HCT116 (cell line): ENCODE measurements around the gene CBY1. TPM values are rescaled to one million over a fixed set of nuclear protein-coding genes. Genes with fewer than 3 reads are reported as not detected.

Experiments used
- ATAC-seq: fragments of 200-7000 bp; cut with Tn5 transposase; 2 replicates; pipeline ENCODE4 v1.9.1; 2020; ENCODE audit warnings: mild to moderate bottlenecking, moderate library complexity
- BruUV-seq: library from RNA; stranded (reverse); fragments of 400-500 nt; replicated peaks from 2 replicates; lab custom pipeline; 2021; lab: Mats Ljungman, UMichigan
- CTCF ChIA-PET: fragments of 300-600 bp; sonication (Branson Sonifier 250); formaldehyde crosslinking; loops from one replicate; lab custom pipeline; 2021; ENCODE audit warnings: antibody characterized with exemption; lab: Charles Lee
- POLR2A ChIA-PET: fragments of 300-600, 350-600 bp; sonication (Branson Sonifier 250); formaldehyde crosslinking; loops from one replicate; lab custom pipeline; 2021; ENCODE audit warnings: antibody characterized with exemption; lab: Charles Lee
- RAD21 ChIA-PET, 2 experiments: fragments of 300-600 bp; sonication (Branson Sonifier 250); formaldehyde crosslinking; loops; one replicate each; lab custom pipeline; 2023; ENCODE audit warnings: low total read pairs in 2 of 2; ENCODE audit not compliant: uncharacterized antibody in 2 of 2, unreplicated experiment in 2 of 2, low non-redundant PET in 1 of 2; lab: Charles Lee
- DNase-seq: peaks from one replicate; pipeline ENCODE4 v3.0.0-alpha.2; 2010; ENCODE audit warnings: low read depth, low spot score
- H2AFZ ChIP-seq: fragments of 200-600 bp; shearing (Covaris generic), sonication (generic); 2 replicates; pipeline ENCODE4 v1.6.1; 2017; ENCODE audit warnings: low read depth, mixed run types, mixed read lengths, antibody characterized with exemption, low read length; ENCODE audit not compliant: poor library complexity, severe bottlenecking
- H3K27ac ChIP-seq: 2 replicates; pipeline ENCODE4 v1.5.1; 2012; ENCODE audit warnings: low read depth, low read length
- H3K27me3 ChIP-seq: fragments of 200-600 bp; sonication (generic); 2 replicates; pipeline ENCODE4 v1.6.1; 2016; ENCODE audit warnings: mixed run types, low read length, mixed read lengths; ENCODE audit not compliant: insufficient read depth
- H3K36me3 ChIP-seq, 2 experiments: fragments of 200-500 bp in 1 of 2; fragments of 200-600 bp in 1 of 2; sonication (Bioruptor generic) in 1 of 2; sonication (generic) in 1 of 2; 2 replicates each; pipeline versions ENCODE4 v1.5.1 to v1.6.1; 2014 to 2016; ENCODE audit warnings: low read length in 2 of 2, inconsistent platforms in 1 of 2, mixed read lengths in 1 of 2, mixed run types in 1 of 2; ENCODE audit not compliant: insufficient read depth in 2 of 2, control insufficient read depth in 1 of 2
- H3K4me1 ChIP-seq, 2 experiments: fragments of 200-600 bp in 1 of 2; sonication (generic) in 1 of 2; 2 replicates each; pipeline versions ENCODE4 v1.5.1 to v1.6.1; 2012 to 2017; ENCODE audit warnings: low read length in 2 of 2, inconsistent platforms in 1 of 2, mild to moderate bottlenecking in 1 of 2, mixed read lengths in 1 of 2, mixed run types in 1 of 2, moderate library complexity in 1 of 2; ENCODE audit not compliant: insufficient read depth in 2 of 2, control insufficient read depth in 1 of 2
- H3K4me2 ChIP-seq: fragments of 200-600 bp; sonication (generic); 2 replicates; pipeline ENCODE4 v1.6.1; 2017; ENCODE audit warnings: mixed run types, low read length, mixed read lengths
- H3K4me3 ChIP-seq, 2 experiments: fragments of 200-600 bp in 1 of 2; sonication (generic) in 1 of 2; replicated peaks in 1 of 2; 2 replicates each; pipeline ENCODE4 v1.5.1; 2011 to 2016; ENCODE audit warnings: low read length in 2 of 2, control low read depth in 1 of 2, low read depth in 1 of 2, mild to moderate bottlenecking in 1 of 2, mixed read lengths in 1 of 2, mixed run types in 1 of 2
- H3K79me2 ChIP-seq: fragments of 200-600 bp; sonication (generic); 2 replicates; pipeline ENCODE4 v1.6.1; 2017; ENCODE audit warnings: mild to moderate bottlenecking, mixed run types, low read length, moderate library complexity, mixed read lengths; ENCODE audit not compliant: insufficient read depth
- H3K9ac ChIP-seq: fragments of 200-600 bp; sonication (generic); 2 replicates; pipeline ENCODE4 v1.6.1; 2016; ENCODE audit warnings: low read length, mixed read lengths
- H3K9me2 ChIP-seq: fragments of 200-600 bp; sonication (generic), shearing (Covaris generic); 2 replicates; pipeline ENCODE4 v1.6.1; 2017; ENCODE audit warnings: mixed run types, mild to moderate bottlenecking, moderate library complexity; ENCODE audit not compliant: insufficient read depth
- H3K9me3 ChIP-seq, 2 experiments: fragments of 200-500 bp in 1 of 2; fragments of 200-600 bp in 1 of 2; sonication (Bioruptor generic) in 1 of 2; sonication (generic) in 1 of 2; 2 replicates each; pipeline ENCODE4 v1.6.1; 2014 to 2017; ENCODE audit warnings: low read length in 2 of 2, mixed read lengths in 2 of 2, inconsistent platforms in 1 of 2, low read depth in 1 of 2, mild to moderate bottlenecking in 1 of 2, mixed run types in 1 of 2, moderate library complexity in 1 of 2; ENCODE audit not compliant: control insufficient read depth in 1 of 2, insufficient read depth in 1 of 2
- H4K20me1 ChIP-seq: fragments of 200-600 bp; sonication (generic), shearing (Covaris generic); 2 replicates; pipeline ENCODE4 v1.6.1; 2017; ENCODE audit warnings: mixed run types, mild to moderate bottlenecking, moderate library complexity; ENCODE audit not compliant: insufficient read depth
- EGR1 ChIP-seq: IDR thresholded peaks from 2 replicates; pipeline ENCODE4 v1.6.1; 2012; ENCODE audit warnings: low read depth
- EZH2 ChIP-seq: fragments of 200-600 bp; sonication (generic); IDR thresholded peaks from 2 replicates; pipeline ENCODE4 v1.6.1; 2017; ENCODE audit warnings: antibody characterized with exemption, mixed run types
- EZH2phosphoT487 ChIP-seq: fragments of 200-600 bp; IDR thresholded peaks from 2 replicates; pipeline ENCODE4 v1.6.1; 2018; ENCODE audit warnings: antibody characterized with exemption, borderline replicate concordance
- FOSL1 ChIP-seq: IDR thresholded peaks from 2 replicates; pipeline ENCODE4 v1.6.1; 2012; ENCODE audit warnings: low read depth
- JUND ChIP-seq: IDR thresholded peaks from 2 replicates; pipeline ENCODE4 v1.6.1; 2012
- POLR2A ChIP-seq: IDR thresholded peaks from 2 replicates; pipeline ENCODE4 v1.7.0; 2011; ENCODE audit warnings: borderline replicate concordance; ENCODE audit not compliant: insufficient read depth, insufficient read length; ENCODE audit errors: extremely low read depth
- POLR2AphosphoS5 ChIP-seq: IDR thresholded peaks from 2 replicates; pipeline ENCODE4 v1.6.1; 2011; ENCODE audit warnings: mild to moderate bottlenecking, low read depth, low read length, moderate library complexity
- RAD21 ChIP-seq: IDR thresholded peaks from 2 replicates; pipeline ENCODE4 v1.6.1; 2012; ENCODE audit warnings: low read depth, mild to moderate bottlenecking
- SP1 ChIP-seq: IDR thresholded peaks from 2 replicates; pipeline ENCODE4 v1.6.1; 2012; ENCODE audit warnings: low read depth
- SRF ChIP-seq: IDR thresholded peaks from 2 replicates; pipeline ENCODE4 v1.6.1; 2012; ENCODE audit warnings: low read depth
- TCF7L2 ChIP-seq: IDR thresholded peaks from 2 replicates; pipeline ENCODE4 v1.7.0; 2011; ENCODE audit warnings: borderline replicate concordance, inconsistent platforms; ENCODE audit not compliant: insufficient read depth, insufficient read length; ENCODE audit errors: extremely low read depth
- ZNF274 ChIP-seq: fragments of 200-500 bp; sonication (Bioruptor generic); IDR thresholded peaks from 2 replicates; pipeline ENCODE4 v1.6.1; 2014; ENCODE audit warnings: mild to moderate bottlenecking, low read depth, low read length, inconsistent platforms
- intact Hi-C: fragments of 100-400 bp; cut with micrococcal nuclease; formaldehyde crosslinking; loops from 2 replicates; pipeline ENCODE4 v1.10.0; 2022
- total RNA-seq: library from RNA; stranded (reverse); gene quantifications from one replicate; pipeline ENCODE4 v1.2.1, GENCODE V29; 2021; ENCODE audit not compliant: unreplicated experiment
- TF ChIP-seq, protein P1 (sequence below): IDR thresholded peaks from 2 replicates; pipeline ENCODE4 v1.6.1; 2012
- TF ChIP-seq, protein P2 (sequence below): IDR thresholded peaks from 2 replicates; pipeline ENCODE4 v1.6.1; 2012; ENCODE audit warnings: low read depth
- TF ChIP-seq, protein P3 (sequence below), 3 experiments: fragments of 200-600 bp in 1 of 3; sonication (generic) in 1 of 3; IDR thresholded peaks in 2 of 3; conservative IDR thresholded peaks in 1 of 3; 2 replicates each; pipeline ENCODE4 v1.5.1; 2012 to 2017; ENCODE audit warnings: low read depth in 2 of 3, low read length in 2 of 3, antibody characterized with exemption in 1 of 3, borderline replicate concordance in 1 of 3, control low read depth in 1 of 3, mild to moderate bottlenecking in 1 of 3, mixed read lengths in 1 of 3, mixed run types in 1 of 3, moderate library complexity in 1 of 3; ENCODE audit not compliant: insufficient read depth in 1 of 3

The CBY1 gene
- total RNA-seq, 1 experiment from 2014 or later: 27.6 TPM

DNA sequence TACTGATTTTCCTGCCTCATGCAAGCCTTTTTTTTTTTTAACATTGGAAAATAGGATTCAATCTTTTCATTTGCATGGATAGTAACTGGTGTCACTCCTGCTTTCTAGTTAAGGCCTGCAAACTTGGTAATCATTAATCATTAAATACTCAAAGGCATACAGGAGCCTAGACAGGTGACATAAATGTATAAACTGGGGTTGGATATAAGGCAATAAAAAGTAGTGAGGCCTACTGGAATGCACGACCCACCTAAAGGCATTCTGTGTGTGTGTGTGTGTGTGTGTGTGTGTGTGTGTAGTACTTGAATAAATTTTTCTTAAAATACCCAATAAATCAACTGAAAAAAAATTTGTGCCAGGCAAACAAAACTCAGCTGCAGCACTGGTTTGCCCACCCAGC, 33.2 kb downstream of the CBY1 start:
- ChIA-PET POLR2A (no interaction called here), CTCF (interaction anchor here (0.7 to 1.5 kb wide), 2 partner anchors 8 to 57 kb away, joined by 3 read pairs; partner anchors contain the start of gene TOMM22), RAD21 (no interaction called here)
- Histone ChIP-seq H3K9me2 (no peaks in the 10 kb centered on the region), H3K4me1 (peaks cover 0 to under 1% of the 10 kb centered on the region in 2 experiments; a peak in 1 of 4 replicates), H3K9me3 (no peaks in the 10 kb centered on the region), H4K20me1 (0 out of 2 replicates have a peak, but pooled peaks cover 13% of the 10 kb centered on the region), H3K79me2 (peaks cover 71% of the 10 kb centered on the region), H3K36me3 (peaks cover 18 to 62% of the 10 kb centered on the region in 2 experiments), H3K9ac (no peak overlapping the region), H3K27me3 (no peaks in the 10 kb centered on the region), H3K4me3 (no peak overlapping the region), H3K27ac (no peak overlapping the region), H3K4me2 (no peak overlapping the region), H2AFZ (no peak overlapping the region)
- no peak for DNase-seq
- intact Hi-C loops: no loop called here
- no TSS peak for BruUV-seq
- no peak for ATAC-seq
- TF ChIP-seq, protein P1, sequence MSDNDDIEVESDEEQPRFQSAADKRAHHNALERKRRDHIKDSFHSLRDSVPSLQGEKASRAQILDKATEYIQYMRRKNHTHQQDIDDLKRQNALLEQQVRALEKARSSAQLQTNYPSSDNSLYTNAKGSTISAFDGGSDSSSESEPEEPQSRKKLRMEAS: no peak
- no peak for TF ChIP-seq RAD21
- no peak for TF ChIP-seq POLR2A
- no peak for TF ChIP-seq EGR1
- no peak for TF ChIP-seq EZH2phosphoT487
- no peak for TF ChIP-seq EZH2
- no peak for TF ChIP-seq SP1
- TF ChIP-seq, protein P2, sequence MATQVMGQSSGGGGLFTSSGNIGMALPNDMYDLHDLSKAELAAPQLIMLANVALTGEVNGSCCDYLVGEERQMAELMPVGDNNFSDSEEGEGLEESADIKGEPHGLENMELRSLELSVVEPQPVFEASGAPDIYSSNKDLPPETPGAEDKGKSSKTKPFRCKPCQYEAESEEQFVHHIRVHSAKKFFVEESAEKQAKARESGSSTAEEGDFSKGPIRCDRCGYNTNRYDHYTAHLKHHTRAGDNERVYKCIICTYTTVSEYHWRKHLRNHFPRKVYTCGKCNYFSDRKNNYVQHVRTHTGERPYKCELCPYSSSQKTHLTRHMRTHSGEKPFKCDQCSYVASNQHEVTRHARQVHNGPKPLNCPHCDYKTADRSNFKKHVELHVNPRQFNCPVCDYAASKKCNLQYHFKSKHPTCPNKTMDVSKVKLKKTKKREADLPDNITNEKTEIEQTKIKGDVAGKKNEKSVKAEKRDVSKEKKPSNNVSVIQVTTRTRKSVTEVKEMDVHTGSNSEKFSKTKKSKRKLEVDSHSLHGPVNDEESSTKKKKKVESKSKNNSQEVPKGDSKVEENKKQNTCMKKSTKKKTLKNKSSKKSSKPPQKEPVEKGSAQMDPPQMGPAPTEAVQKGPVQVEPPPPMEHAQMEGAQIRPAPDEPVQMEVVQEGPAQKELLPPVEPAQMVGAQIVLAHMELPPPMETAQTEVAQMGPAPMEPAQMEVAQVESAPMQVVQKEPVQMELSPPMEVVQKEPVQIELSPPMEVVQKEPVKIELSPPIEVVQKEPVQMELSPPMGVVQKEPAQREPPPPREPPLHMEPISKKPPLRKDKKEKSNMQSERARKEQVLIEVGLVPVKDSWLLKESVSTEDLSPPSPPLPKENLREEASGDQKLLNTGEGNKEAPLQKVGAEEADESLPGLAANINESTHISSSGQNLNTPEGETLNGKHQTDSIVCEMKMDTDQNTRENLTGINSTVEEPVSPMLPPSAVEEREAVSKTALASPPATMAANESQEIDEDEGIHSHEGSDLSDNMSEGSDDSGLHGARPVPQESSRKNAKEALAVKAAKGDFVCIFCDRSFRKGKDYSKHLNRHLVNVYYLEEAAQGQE: no peak
- no peak for TF ChIP-seq SRF
- TF ChIP-seq FOSL1: no peak
- TF ChIP-seq TCF7L2: no peak
- TF ChIP-seq POLR2AphosphoS5: no peak
- TF ChIP-seq JUND: no peak
- TF ChIP-seq ZNF274: no peak
- TF ChIP-seq, protein P3, sequence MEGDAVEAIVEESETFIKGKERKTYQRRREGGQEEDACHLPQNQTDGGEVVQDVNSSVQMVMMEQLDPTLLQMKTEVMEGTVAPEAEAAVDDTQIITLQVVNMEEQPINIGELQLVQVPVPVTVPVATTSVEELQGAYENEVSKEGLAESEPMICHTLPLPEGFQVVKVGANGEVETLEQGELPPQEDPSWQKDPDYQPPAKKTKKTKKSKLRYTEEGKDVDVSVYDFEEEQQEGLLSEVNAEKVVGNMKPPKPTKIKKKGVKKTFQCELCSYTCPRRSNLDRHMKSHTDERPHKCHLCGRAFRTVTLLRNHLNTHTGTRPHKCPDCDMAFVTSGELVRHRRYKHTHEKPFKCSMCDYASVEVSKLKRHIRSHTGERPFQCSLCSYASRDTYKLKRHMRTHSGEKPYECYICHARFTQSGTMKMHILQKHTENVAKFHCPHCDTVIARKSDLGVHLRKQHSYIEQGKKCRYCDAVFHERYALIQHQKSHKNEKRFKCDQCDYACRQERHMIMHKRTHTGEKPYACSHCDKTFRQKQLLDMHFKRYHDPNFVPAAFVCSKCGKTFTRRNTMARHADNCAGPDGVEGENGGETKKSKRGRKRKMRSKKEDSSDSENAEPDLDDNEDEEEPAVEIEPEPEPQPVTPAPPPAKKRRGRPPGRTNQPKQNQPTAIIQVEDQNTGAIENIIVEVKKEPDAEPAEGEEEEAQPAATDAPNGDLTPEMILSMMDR (IDR thresholded peaks at IDR 0.05 in 2 of 3, conservative IDR thresholded peaks at IDR 0.05 in 1 of 3; ENCODE audit: borderline replicate concordance in 1 of 3, insufficient read depth in 1 of 3, low read depth in 2 of 3, low read length in 2 of 3): no peak
